Tongue (tissue), 2 donors: Measurements from ENCODE around the gene ASIC2. TPM values are rescaled to one million over a fixed set of nuclear protein-coding genes. Genes with fewer than 3 reads are reported as not detected.
"Not testable (repeated sequence)": the region's sequence is repeated elsewhere in the genome, so short reads cannot be mapped to it uniquely, and the experiment has no call there.

ENCODE experiments used
- DNase-seq: peaks from one replicate; pipeline ENCODE4 v3.0.0-alpha.2; 2015
- total RNA-seq: library from RNA; depleted of rRNA; stranded (reverse); fragments of >200 nt; gene quantifications from one replicate; pipeline ENCODE4 v1.2.3, GENCODE V29; 2014

ASIC2 gene
- total RNA-seq, 1 donor from 2014 or later: 0.10 TPM

GRCh38 chr17:33019161-33019890 lies 273.8 kb downstream of the ASIC2 start:
- DNase-seq: no peak

- no peak for DNase-seq
Observed at GRCh38 chr17:33017366-33017765, 275.7 kb downstream of the ASIC2 start.

GRCh38 chr17:33016920-33017319 lies 276.2 kb downstream of the ASIC2 start:
- DNase-seq: no peak

GRCh38 chr17:33015716-33016346 lies 277.3 kb downstream of the ASIC2 start:
- peak; percentile 34 for DNase-seq

- DNase-seq: no peak
Observed at GRCh38 chr17:33014751-33015150, 278.3 kb downstream of the ASIC2 start.

- DNase-seq: peak; percentile 43
Observed at GRCh38 chr17:33013596-33014375, 279.3 kb downstream of the ASIC2 start.

- peak; percentile 34 for DNase-seq
Observed at GRCh38 chr17:33012522-33013033, 280.5 kb downstream of the ASIC2 start.

GRCh38 chr17:33009636-33010035 lies 283.5 kb downstream of the ASIC2 start:
- no peak for DNase-seq

GRCh38 chr17:33007186-33007585 lies 285.9 kb downstream of the ASIC2 start:
- no peak for DNase-seq

- no peak for DNase-seq
Observed at GRCh38 chr17:33002246-33002645, 290.8 kb downstream of the ASIC2 start.

GRCh38 chr17:32998887-32999228 lies 294.2 kb downstream of the ASIC2 start:
- DNase-seq: no peak

- DNase-seq: peak; percentile 86
Observed at GRCh38 chr17:32998111-32998886, 294.8 kb downstream of the ASIC2 start.

GRCh38 chr17:32995416-32996045 lies 297.6 kb downstream of the ASIC2 start:
- no peak for DNase-seq

GRCh38 chr17:32993977-32994376 lies 299.1 kb downstream of the ASIC2 start:
- no peak for DNase-seq

- DNase-seq: peak; percentile 41
Observed at GRCh38 chr17:32992321-32993033, 300.6 kb downstream of the ASIC2 start.

- no peak for DNase-seq
Observed at GRCh38 chr17:32988481-32989101, 304.5 kb downstream of the ASIC2 start.

GRCh38 chr17:32987868-32988267 lies 305.2 kb downstream of the ASIC2 start:
- DNase-seq: not testable (repeated sequence)

- not testable (repeated sequence) for DNase-seq
Observed at GRCh38 chr17:32987453-32987805, 305.7 kb downstream of the ASIC2 start.

GRCh38 chr17:32985050-32985756 lies 307.9 kb downstream of the ASIC2 start:
- DNase-seq: no peak

GRCh38 chr17:32981611-32982010 lies 311.5 kb downstream of the ASIC2 start:
- not testable (repeated sequence) for DNase-seq
